Gastrocnemius medialis (tissue), 4 donors: Measurements from ENCODE around the gene SLC7A14. TPM values are rescaled to one million over a fixed set of nuclear protein-coding genes. Genes with fewer than 3 reads are reported as not detected.
A peak's percentile ranks its signal among the peaks of the same experiment; 100 is the strongest.

Source experiments
- ATAC-seq, 2 donors: fragments of 150-250 bp; one replicate each; pipeline ENCODE4 v1.9.1; 2016
- DNase-seq, 2 donors: peaks; one replicate each; pipeline ENCODE4 v3.0.0-alpha.2; 2019
- H3K27ac ChIP-seq, 4 donors: fragments of 200-600 bp; sonication (generic); 1 replicate in 1 of 4; 2 replicates in 3 of 4; pipeline ENCODE4 v1.5.1; 2016 to 2018; ENCODE audit warnings: mild to moderate bottlenecking in 2 of 4, moderate library complexity in 1 of 4
- H3K27me3 ChIP-seq, 3 donors: fragments of 200-600 bp; sonication (generic) in 2 of 3; 1 replicate in 1 of 3; 2 replicates in 2 of 3; pipeline versions ENCODE4 v1.5.1 to v1.6.0; 2016 to 2019; ENCODE audit warnings: mild to moderate bottlenecking in 1 of 3, moderate library complexity in 1 of 3
- H3K36me3 ChIP-seq, 2 donors: fragments of 200-600 bp; sonication (generic) in 1 of 2; one replicate each; pipeline ENCODE4 v1.5.1; 2017 to 2018
- H3K4me1 ChIP-seq, 2 donors: fragments of 200-600 bp; sonication (generic) in 1 of 2; one replicate each; pipeline ENCODE4 v1.5.1; 2016 to 2017; ENCODE audit warnings: mild to moderate bottlenecking in 2 of 2
- H3K4me3 ChIP-seq, 4 donors: fragments of 200-600 bp; sonication (generic) in 3 of 4; 1 replicate in 1 of 4; 2 replicates in 3 of 4; pipeline ENCODE4 v1.5.1; 2016 to 2019; ENCODE audit warnings: mild to moderate bottlenecking in 2 of 4
- H3K9me3 ChIP-seq, 3 donors: fragments of 200-600 bp; sonication (generic) in 2 of 3; 1 replicate in 1 of 3; 2 replicates in 2 of 3; pipeline ENCODE4 v1.5.1; 2016 to 2019
- CTCF ChIP-seq, 5 experiments: fragments of 450-650 bp in 3 of 5; fragments of 200-600 bp in 2 of 5; sonication (generic) in 2 of 5; IDR thresholded peaks in 4 of 5; conservative IDR thresholded peaks in 1 of 5; 1 replicate in 4 of 5; 2 replicates in 1 of 5; pipeline ENCODE4 v1.5.1; 2016 to 2019; ENCODE audit warnings: antibody characterized with exemption in 5 of 5, mild to moderate bottlenecking in 3 of 5, moderate library complexity in 3 of 5
- POLR2A ChIP-seq, 2 donors: fragments of 450-650 bp; IDR thresholded peaks; one replicate each; pipeline ENCODE4 v1.6.1; 2017; ENCODE audit warnings: antibody characterized with exemption in 2 of 2, mild to moderate bottlenecking in 2 of 2, moderate library complexity in 2 of 2
- in situ Hi-C, 4 donors: fragments of 200-750 bp; cut with MboI; loops; one replicate each; pipeline versions ENCODE4 v1.15.0 to v1.8.0; 2017; ENCODE audit warnings: low sequenced_read_pairs in 4 of 4
- intact Hi-C: fragments of 100-400 bp; cut with DNase I; formaldehyde crosslinking; loops from one replicate; pipeline ENCODE4 v1.15.1; 2023; ENCODE audit warnings: low total_unique reads
- total RNA-seq, 4 donors: library from RNA; depleted of rRNA; stranded (reverse); fragments of >200 nt; gene quantifications; one replicate each; pipeline versions ENCODE4 v1.1.0 to v1.2.3, GENCODE V29; 2016

SLC7A14 gene
- total RNA-seq, 4 donors from 2014 or later, result 0.02 TPM; not detected in 3

GRCh38 chr3:170421111-170421641 lies 164.7 kb downstream of the SLC7A14 start:
- in situ Hi-C loops (loop anchor here in 3 of 4 donors (25.0 kb wide), 2 partner anchors 266 to 391 kb away; no protein-coding TSS in a partner anchor), intact Hi-C loops (no loop called here)
- ATAC-seq (no peak), DNase-seq (no peak)
- Histone ChIP-seq H3K36me3 (no peaks in the 10 kb centered on the region), H3K4me3 (no peak overlapping the region), H3K4me1 (peaks cover 0 to 9% of the 10 kb centered on the region in 2 donors), H3K27ac (peak overlapping the region in 2 of 4 donors; percentile 26 to 41), H3K27me3 (peaks cover 27 to 32% (median 31%) of the 10 kb centered on the region in 3 donors), H3K9me3 (no peaks in the 10 kb centered on the region)
- TF ChIP-seq CTCF (IDR thresholded peaks at IDR 0.05 in 4 of 5, conservative IDR thresholded peaks at IDR 0.05 in 1 of 5) (no peak), POLR2A (IDR thresholded peaks at IDR 0.05) (no peak)

- Histone ChIP-seq H3K36me3 (no peaks in the 10 kb centered on the region), H3K27ac (peak overlapping the region in 1 of 4 donors; percentile 0), H3K4me1 (peaks cover 0 to 9% of the 10 kb centered on the region in 2 donors), H3K9me3 (no peaks in the 10 kb centered on the region), H3K27me3 (peaks cover 27 to 36% (median 31%) of the 10 kb centered on the region in 3 donors), H3K4me3 (peak overlapping the region; percentile 31 to 64 (median 52))
- DNase-seq (no peak), ATAC-seq (no peak)
- intact Hi-C loops, result no loop called here
- TF ChIP-seq CTCF (IDR thresholded peaks at IDR 0.05 in 4 of 5, conservative IDR thresholded peaks at IDR 0.05 in 1 of 5) (no peak), POLR2A (IDR thresholded peaks at IDR 0.05) (no peak)
- in situ Hi-C loops, result loop anchor here in 3 of 4 donors (25.0 kb wide), 2 partner anchors 267 to 392 kb away; no protein-coding TSS in a partner anchor
Observed at GRCh38 chr3:170420307-170420821, 165.5 kb downstream of the SLC7A14 start.

GRCh38 chr3:170419557-170420087 lies 166.3 kb downstream of the SLC7A14 start:
- H3K27ac ChIP-seq, result peak overlapping the region in 1 of 4 donors; percentile 0

More at GRCh38 chr3:170419557-170420087, 166.3 kb downstream of the SLC7A14 start:
- TF ChIP-seq CTCF (IDR thresholded peaks at IDR 0.05 in 4 of 5, conservative IDR thresholded peaks at IDR 0.05 in 1 of 5), result no peak
- no peak for TF ChIP-seq POLR2A (IDR thresholded peaks at IDR 0.05)
- in situ Hi-C loops (loop anchor here (10.0 to 25.0 kb wide), 4 partner anchors 105 to 395 kb away; no protein-coding TSS in a partner anchor), intact Hi-C loops (no loop called here)
- Histone ChIP-seq H3K27me3 (peaks cover 27 to 36% (median 31%) of the 10 kb centered on the region in 3 donors), H3K36me3 (no peaks in the 10 kb centered on the region), H3K4me1 (peaks cover 0 to 9% of the 10 kb centered on the region in 2 donors), H3K9me3 (no peaks in the 10 kb centered on the region), H3K4me3 (peak overlapping the region; percentile 31 to 64 (median 52))
- ATAC-seq, result peak in 1 of 2 donors; percentile 33
- DNase-seq, result no peak
